ENCODE measurements around the gene ABCA8. TPM values are rescaled to one million over a fixed set of nuclear protein-coding genes. Genes with fewer than 3 reads are reported as not detected.

Gene ABCA8
- total RNA-seq (2021; fragmentation: NEBNext Ultra II Directional; extraction: Animal tissue kit (Norgen Biotek cat#: 25700)) (not detected in 2 replicates), polyA plus RNA-seq (2011; rRNA removed) (not detected in 2 replicates), polyA minus RNA-seq (2011; rRNA and poly(A)+ RNA removed) (not detected in 2 replicates)
- not detected for polyA plus RNA-seq (2011; cell fraction: cytosol; rRNA removed)
- not detected for polyA plus RNA-seq (2011; cell fraction: nucleus; rRNA removed)
- polyA plus RNA-seq (2012, experiment 1 of 2) = 0.07 TPM in 1 of 4 replicates, not detected in the others
- polyA plus RNA-seq (2012, experiment 2 of 2) = not detected
- not detected for polyA plus RNA-seq (2013, experiment 1 of 2)
- polyA plus RNA-seq (2013, experiment 2 of 2) = not detected
- not detected for polyA minus RNA-seq (2011; cell fraction: cytosol; rRNA and poly(A)+ RNA removed)
- not detected for polyA minus RNA-seq (2011; cell fraction: nucleus; rRNA and poly(A)+ RNA removed)
- long read RNA-seq, experiment 1 = 0 reads
- long read RNA-seq, experiment 2 = 0 reads

- Histone ChIP-seq H3K4me3 (ENCODE audit: extremely low read depth in 1 of 4, insufficient read depth in 2 of 4, low read depth in 3 of 4, low read length in 4 of 4) (no peak within 1 kb of the TSS), H3K23ac (ENCODE audit: insufficient read length) (no peak within 1 kb of the TSS), H4K8ac (ENCODE audit: extremely low read depth, insufficient read depth, low read length) (no peak within 1 kb of the TSS), H2AK5ac (ENCODE audit: low read depth, low read length) (no peak within 1 kb of the TSS), H3K9me3 (ENCODE audit: insufficient read depth in 2 of 2, low read depth in 1 of 2, low read length in 1 of 2) (no peaks in the 10 kb centered on the region), H4K20me1 (replicated peaks in 1 of 2; ENCODE audit: control insufficient read depth in 1 of 2, insufficient read depth in 2 of 2, low read length in 2 of 2) (no peaks in the 10 kb centered on the region), H3K4ac (replicated peaks; ENCODE audit: insufficient read length, low read depth, low read length) (no peak within 1 kb of the TSS), H2BK15ac (ENCODE audit: low read length) (no peak within 1 kb of the TSS), H3K36me3 (ENCODE audit: control insufficient read depth in 2 of 4, insufficient read depth in 4 of 4, low read length in 3 of 4) (no peaks in the 10 kb centered on the region), H3K79me1 (ENCODE audit: low read depth, low read length) (no peaks in the 10 kb centered on the region), H2BK120ac (replicated peaks; ENCODE audit: low read depth, low read length) (no peak within 1 kb of the TSS), H3K27me3 (replicated peaks in 1 of 4; ENCODE audit: control insufficient read depth in 3 of 4, extremely low read depth in 1 of 4, insufficient read depth in 3 of 4, low read length in 3 of 4) (no peaks in the 10 kb centered on the region), H4K5ac (ENCODE audit: insufficient read length, low read depth, low read length) (no peak within 1 kb of the TSS), H3K14ac (ENCODE audit: insufficient read length) (no peak within 1 kb of the TSS), H2BK5ac (ENCODE audit: low read depth, low read length) (no peak within 1 kb of the TSS), H4K91ac (replicated peaks; ENCODE audit: insufficient read length, low read length) (no peak within 1 kb of the TSS), H3K27ac (ENCODE audit: low read depth, low read length) (no peak within 1 kb of the TSS), H3K56ac (replicated peaks; ENCODE audit: insufficient read length, low read depth, low read length) (no peak within 1 kb of the TSS), H3K79me2 (ENCODE audit: control insufficient read depth in 1 of 2, insufficient read depth in 2 of 2, low read length in 2 of 2) (no peaks in the 10 kb centered on the region), H3K18ac (ENCODE audit: extremely low read depth, low read length) (no peak within 1 kb of the TSS), H2BK12ac (ENCODE audit: low read depth, low read length) (no peak within 1 kb of the TSS), H2AFZ (ENCODE audit: low read length) (no peak within 1 kb of the TSS), H3K4me2 (ENCODE audit: insufficient read depth in 1 of 2, low read depth in 2 of 2, low read length in 2 of 2) (no peak within 1 kb of the TSS), H3K9ac (replicated peaks in 1 of 4; ENCODE audit: extremely low read depth in 1 of 4, low read depth in 3 of 4, low read length in 3 of 4) (no peak within 1 kb of the TSS), H3K4me1 (replicated peaks in 1 of 4; ENCODE audit: control insufficient read depth in 3 of 4, insufficient read depth in 4 of 4, low read length in 3 of 4) (no peaks in the 10 kb centered on the region), H3K23me2 (ENCODE audit: low read depth, low read length) (no peaks in the 10 kb centered on the region), H2BK20ac (ENCODE audit: low read length) (no peak within 1 kb of the TSS)
- 78% methylated on average over 4 of the region's 4 CpGs; no CpG with 5 or more reads in 1 of the 2 experiments for WGBS, 2 experiments (ENCODE audit: extremely low coverage in 1 of 2, insufficient coverage in 1 of 2, insufficient read length in 1 of 2, insufficient replicate concordance in 2 of 2, low coverage in 1 of 2, low lambda C conversion rate in 2 of 2, missing lambda C conversion rate in 1 of 2)
- CTCF ChIA-PET (ENCODE audit: partially characterized antibody) = interaction anchor here (0.8 kb wide), 1 partner anchor 48 kb away, joined by 3 read pairs; no protein-coding TSS in a partner anchor
- POLR2A ChIA-PET (ENCODE audit: partially characterized antibody) = no interaction called here
- DNase-seq (ENCODE audit: low read depth in 1 of 2, low spot score in 2 of 2) (no peak), FAIRE-seq (no peak)
- TF ChIP-seq NANOG (IDR thresholded peaks at IDR 0.05; ENCODE audit: insufficient read depth, low read depth, low read length, poor library complexity, severe bottlenecking) = no peak
- no peak for TF ChIP-seq POU5F1 (IDR thresholded peaks at IDR 0.05; ENCODE audit: low read depth, low read length)
- TF ChIP-seq TBP (IDR thresholded peaks at IDR 0.05; ENCODE audit: low read depth, low read length) = no peak
- TF ChIP-seq BCL11A (IDR thresholded peaks at IDR 0.05; ENCODE audit: low read depth in 2 of 2, low read length in 2 of 2) = no peak
- TF ChIP-seq CTBP2 (IDR thresholded peaks at IDR 0.05; ENCODE audit: borderline replicate concordance, insufficient read depth, insufficient read length, low read length) = no peak
- no peak for TF ChIP-seq CEBPB (IDR thresholded peaks at IDR 0.05; ENCODE audit: low read depth, low read length)
- TF ChIP-seq CREB1 (IDR thresholded peaks at IDR 0.05) = no peak
- TF ChIP-seq GABPA (IDR thresholded peaks at IDR 0.05; ENCODE audit: borderline replicate concordance, insufficient read depth, low read length) = no peak
- no peak for TF ChIP-seq SIRT6 (IDR thresholded peaks at IDR 0.05; ENCODE audit: low read length)
- TF ChIP-seq ASH2L (IDR thresholded peaks at IDR 0.05; ENCODE audit: low read length) = no peak
- TF ChIP-seq EZH2 (IDR thresholded peaks at IDR 0.05; ENCODE audit: low read depth, low read length, severe bottlenecking) = no peak
Observed at GRCh38 chr17:68955181-68955841, at the start of gene ABCA8. Gene ABCA8, minus strand, starts transcription at chr17:68955392. Its CDS starts 13,358 bp downstream, at chr17:68942034.
